MG63 (cell line): ENCODE results near the gene TUBA4B. TPM values are rescaled to one million over a fixed set of nuclear protein-coding genes. Genes with fewer than 3 reads are reported as not detected.

Experiments
- DNase-seq: peaks from one replicate; pipeline ENCODE4 v3.0.0-alpha.2; 2020
- H3K27me3 ChIP-seq: fragments of 250-450 bp; sonication (Bioruptor Pico); 2 replicates; pipeline ENCODE4 v1.5.1; 2020; ENCODE audit warnings: mild to moderate bottlenecking, moderate library complexity
- H3K36me3 ChIP-seq: fragments of 250-450 bp; sonication (Bioruptor Pico); 2 replicates; pipeline ENCODE4 v1.5.1; 2020; ENCODE audit warnings: mild to moderate bottlenecking, moderate library complexity
- H3K4me3 ChIP-seq: fragments of 250-450 bp; sonication (Bioruptor Pico); 2 replicates; pipeline ENCODE4 v1.5.1; 2020; ENCODE audit warnings: mild to moderate bottlenecking, moderate library complexity
- H3K9me3 ChIP-seq: fragments of 250-450 bp; sonication (Bioruptor Pico); 2 replicates; pipeline ENCODE4 v1.5.1; 2020; ENCODE audit warnings: mild to moderate bottlenecking, moderate library complexity
- total RNA-seq: library from RNA; depleted of rRNA; stranded (reverse); fragments of >200 nt; shearing (Covaris generic); gene quantifications from 2 replicates; pipeline ENCODE4 v1.2.3, GENCODE V29; 2014; ENCODE audit warnings: low replicate concordance

TUBA4B gene
- total RNA-seq, 1 experiment from 2014 or later, result not detected

- H3K36me3 ChIP-seq, result peaks cover 49% of the 10 kb centered on the region
- DNase-seq, result peak; percentile 53
Observed at GRCh38 chr2:219230059-219230540, 22.9 kb upstream of the TUBA4B start.

DNA sequence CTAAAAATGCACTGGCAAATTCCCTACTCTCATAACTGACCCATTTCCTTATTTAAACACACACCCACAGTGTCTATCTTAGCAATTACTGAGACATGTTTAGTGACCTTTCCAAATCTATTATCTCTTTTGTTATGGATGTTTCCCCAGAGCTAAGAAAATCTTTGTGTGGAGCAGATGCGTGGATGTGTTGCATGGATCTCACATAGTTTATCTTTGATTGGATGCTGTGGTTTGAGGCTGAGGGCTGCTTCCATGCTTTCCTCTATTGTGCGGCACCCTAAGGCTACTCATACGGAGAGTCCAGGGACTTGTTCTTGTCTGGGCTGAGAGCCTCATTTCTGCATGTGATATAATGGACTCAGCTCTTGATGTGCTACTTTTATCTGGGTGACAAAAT is 18.7 kb upstream of the TUBA4B start:
- peaks cover 29% of the 10 kb centered on the region for H3K36me3 ChIP-seq
- DNase-seq, result no peak

More at GRCh38 chr2:219230059-219230540, 22.9 kb upstream of the TUBA4B start:
- Histone ChIP-seq H3K9me3 (no peaks in the 10 kb centered on the region), H3K27me3 (no peaks in the 10 kb centered on the region), H3K4me3 (peak overlapping the region; percentile 74)

DNA sequence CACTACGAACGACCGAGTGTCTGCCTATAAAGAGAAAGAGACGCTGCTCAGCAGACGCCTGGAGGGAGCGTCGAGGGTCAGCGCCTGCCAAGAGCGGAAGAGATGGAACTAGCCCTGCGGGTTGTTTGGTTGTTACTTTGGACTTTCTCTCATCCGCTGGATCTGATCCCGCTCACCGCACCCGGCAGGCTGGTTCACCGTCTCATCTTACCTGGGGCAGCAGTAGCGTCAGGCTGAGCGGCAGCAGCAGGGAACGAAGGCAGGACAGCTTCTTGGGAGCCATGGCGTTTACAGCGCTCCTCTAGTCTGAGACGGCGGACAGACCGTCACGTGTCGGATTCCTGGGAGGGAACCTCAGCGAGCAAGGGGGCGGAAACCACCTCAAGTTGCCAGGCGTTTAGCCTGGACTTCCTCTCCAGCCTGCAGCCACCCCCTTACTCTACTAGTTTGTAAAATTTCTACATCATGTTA is 9.7 kb upstream of the TUBA4B start:
- no peak overlapping the region for H3K4me3 ChIP-seq
- H3K36me3 ChIP-seq, result peaks cover 17% of the 10 kb centered on the region
- no peaks in the 10 kb centered on the region for H3K27me3 ChIP-seq
- DNase-seq, result no peak
- H3K9me3 ChIP-seq, result no peaks in the 10 kb centered on the region

More for the DNA sequence above, 18.7 kb upstream of the TUBA4B start:
- Histone ChIP-seq H3K4me3 (no peak overlapping the region), H3K9me3 (no peaks in the 10 kb centered on the region), H3K27me3 (no peaks in the 10 kb centered on the region)

- peak overlapping the region; percentile 90 for H3K4me3 ChIP-seq
- peaks cover 18% of the 10 kb centered on the region for H3K36me3 ChIP-seq
- no peaks in the 10 kb centered on the region for H3K9me3 ChIP-seq
- no peaks in the 10 kb centered on the region for H3K27me3 ChIP-seq
- no peak for DNase-seq
Observed at GRCh38 chr2:219244789-219245147, 8.3 kb upstream of the TUBA4B start.

DNA sequence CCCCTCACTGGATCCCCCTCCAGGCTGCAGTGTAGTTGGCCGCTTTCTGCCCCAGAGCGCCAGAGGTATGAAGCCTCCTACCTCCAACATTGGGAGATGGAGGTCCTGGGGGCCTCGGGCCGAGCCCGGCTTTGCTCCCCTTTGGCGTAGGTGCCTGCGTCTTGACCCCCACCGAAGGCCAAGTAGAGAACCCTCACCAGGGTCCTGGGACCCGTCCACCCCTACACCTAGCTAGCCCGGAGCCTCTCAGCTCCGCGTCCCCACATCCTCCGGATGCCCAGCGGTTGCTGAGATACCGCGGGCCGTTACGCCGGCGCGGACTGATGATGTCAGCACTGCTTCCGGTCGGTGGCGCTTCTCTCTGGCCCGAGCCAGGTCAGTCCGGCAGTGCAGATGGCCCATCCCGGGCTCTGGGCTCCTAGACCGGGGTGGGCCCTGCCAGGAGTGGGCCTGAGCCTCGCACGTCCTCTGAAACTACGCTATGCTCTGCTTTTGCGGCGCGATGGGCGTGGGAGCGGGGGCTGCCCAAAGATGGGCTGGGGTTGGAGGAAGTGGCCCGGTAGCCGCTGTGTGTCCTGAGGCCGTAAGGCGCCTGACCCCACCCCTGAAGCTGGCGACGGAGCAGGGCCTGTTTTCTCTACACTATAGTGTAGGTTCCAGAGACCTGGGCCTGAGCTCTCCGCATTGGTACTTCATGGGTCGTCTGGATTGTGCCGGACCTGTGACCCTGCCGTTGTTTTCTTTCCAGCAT is 7.7 kb upstream of the TUBA4B start, which contains the start of the genes GLB1L and STK16:
Gene GLB1L, minus strand, starts transcription at position 297 of the 751 bp plus-strand sequence. CDS start 1,871 bp downstream, outside the sequence.
Gene STK16, plus strand, starts transcription at position 332 of the 751 bp plus-strand sequence. CDS start 521 bp downstream, outside the sequence.
- peaks cover 18% of the 10 kb centered on the region for H3K36me3 ChIP-seq
- H3K27me3 ChIP-seq, result no peaks in the 10 kb centered on the region
- no peaks in the 10 kb centered on the region for H3K9me3 ChIP-seq
- peak; percentile 93 for DNase-seq
- peak within 1 kb of the TSS; percentile 90 for H3K4me3 ChIP-seq

DNA sequence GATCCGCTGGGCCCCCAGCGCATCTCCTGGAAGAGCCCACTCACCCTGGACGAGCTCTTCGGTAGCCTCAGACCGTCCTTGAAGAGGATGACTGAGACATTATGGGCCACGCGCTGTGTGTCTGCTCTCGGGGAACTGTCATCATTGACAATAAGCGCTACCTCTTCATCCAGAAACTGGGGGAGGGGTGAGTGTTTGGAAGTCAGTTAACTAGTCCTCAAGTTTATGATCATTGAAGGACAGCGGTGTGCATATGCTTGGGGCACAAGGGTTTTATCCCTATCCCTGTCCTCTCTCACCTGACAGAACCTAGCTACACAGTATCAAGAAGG is 7.2 kb upstream of the TUBA4B start:
- Histone ChIP-seq H3K9me3 (no peaks in the 10 kb centered on the region), H3K4me3 (peak overlapping the region; percentile 90), H3K36me3 (peaks cover 18% of the 10 kb centered on the region), H3K27me3 (no peaks in the 10 kb centered on the region)
- no peak for DNase-seq

- peaks cover 18% of the 10 kb centered on the region for H3K36me3 ChIP-seq
- no peak overlapping the region for H3K4me3 ChIP-seq
- H3K27me3 ChIP-seq, result no peaks in the 10 kb centered on the region
- DNase-seq, result no peak
- H3K9me3 ChIP-seq, result no peaks in the 10 kb centered on the region
Observed at GRCh38 chr2:219246559-219246958, 6.5 kb upstream of the TUBA4B start.

DNA sequence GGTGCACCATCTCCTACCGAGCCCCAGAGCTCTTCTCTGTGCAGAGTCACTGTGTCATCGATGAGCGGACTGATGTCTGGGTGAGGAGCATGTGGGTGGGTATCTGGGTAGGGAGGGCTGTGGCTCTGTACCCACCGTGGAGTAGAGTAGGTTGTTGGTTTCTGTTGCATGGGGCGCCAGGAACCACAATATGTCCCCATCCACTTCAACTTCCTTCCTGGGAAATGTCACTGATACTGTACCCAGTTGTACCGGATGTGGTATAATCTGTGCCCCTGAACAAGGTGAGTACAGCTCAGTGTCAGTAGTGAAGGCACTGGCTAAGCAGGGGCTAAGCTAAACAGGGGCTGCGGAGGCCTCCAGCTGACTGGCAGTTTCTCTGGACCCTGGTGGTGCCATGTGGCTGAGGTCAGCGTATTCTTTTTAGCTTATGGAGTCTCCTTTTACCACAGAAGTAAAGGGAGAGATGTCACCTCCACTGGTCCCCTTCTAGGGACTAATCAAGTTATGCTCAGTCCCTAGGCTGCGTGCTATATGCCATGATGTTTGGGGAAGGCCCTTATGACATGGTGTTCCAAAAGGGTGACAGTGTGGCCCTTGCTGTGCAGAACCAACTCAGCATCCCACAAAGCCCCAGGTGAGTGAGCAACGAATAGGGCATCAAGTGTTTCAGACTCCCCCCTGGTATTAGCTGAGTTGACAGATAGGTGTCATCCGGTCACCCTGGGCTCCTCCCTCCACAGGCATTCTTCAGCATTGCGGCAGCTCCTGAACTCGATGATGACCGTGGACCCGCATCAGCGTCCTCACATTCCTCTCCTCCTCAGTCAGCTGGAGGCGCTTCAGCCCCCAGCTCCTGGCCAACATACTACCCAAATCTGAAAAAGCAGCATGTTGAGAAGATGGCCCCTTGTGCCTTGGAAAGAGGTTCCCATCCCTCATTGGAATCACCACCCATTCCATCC is 5.1 kb upstream of the TUBA4B start:
- Histone ChIP-seq H3K4me3 (no peak overlapping the region), H3K27me3 (no peaks in the 10 kb centered on the region), H3K9me3 (no peaks in the 10 kb centered on the region), H3K36me3 (peaks cover 18% of the 10 kb centered on the region)
- no peak for DNase-seq

GRCh38 chr2:219248845-219249202 is 4.2 kb upstream of the TUBA4B start:
- H3K4me3 ChIP-seq, result no peak overlapping the region
- H3K27me3 ChIP-seq, result no peaks in the 10 kb centered on the region; the same call in 1 of the 2 replicates
- no peak for DNase-seq
- no peaks in the 10 kb centered on the region for H3K9me3 ChIP-seq
- H3K36me3 ChIP-seq, result peaks cover 18% of the 10 kb centered on the region

DNA sequence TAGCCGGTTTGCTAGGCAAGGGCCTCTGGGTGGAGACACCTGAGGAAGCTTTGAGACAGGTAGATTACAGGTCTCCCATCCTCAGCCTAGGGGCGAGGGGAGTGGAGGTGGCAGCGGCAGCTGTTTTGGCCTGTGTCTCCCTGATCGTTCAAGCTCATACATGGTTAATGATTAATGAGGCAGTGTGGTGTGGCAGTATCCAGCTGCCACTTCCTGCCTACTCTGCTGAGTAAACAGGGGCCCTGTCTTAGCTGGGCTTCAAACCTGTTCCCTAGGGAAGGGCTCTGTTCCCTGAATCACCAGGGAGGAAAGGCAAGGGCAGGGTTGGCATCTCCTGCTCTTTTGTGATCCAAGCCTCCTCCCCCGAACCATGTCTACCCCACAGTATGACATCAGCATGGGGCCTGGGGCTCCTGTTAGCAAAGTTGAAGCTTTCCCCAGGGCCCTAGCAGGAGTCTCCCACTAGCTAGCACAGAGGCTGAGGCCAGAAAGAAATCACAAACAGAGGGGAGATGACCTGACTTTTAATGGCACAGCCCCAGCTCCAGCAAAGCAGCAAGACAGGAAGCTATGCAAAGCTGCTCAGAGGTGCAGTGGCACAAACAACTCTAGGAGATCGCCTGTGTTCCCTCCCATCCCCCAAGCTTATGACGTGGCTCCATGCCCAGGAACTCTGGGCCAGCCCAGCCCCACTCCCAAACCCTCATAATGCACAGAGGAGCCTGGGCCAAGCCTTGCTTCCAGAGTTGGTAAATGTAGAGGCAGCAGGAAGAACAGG is 3.7 kb upstream of the TUBA4B start:
- no peaks in the 10 kb centered on the region for H3K9me3 ChIP-seq
- H3K27me3 ChIP-seq, result peaks cover 5% of the 10 kb centered on the region; the same call in 1 of the 2 replicates
- no peak overlapping the region for H3K4me3 ChIP-seq
- peak; percentile 95 for DNase-seq
- peaks cover 18% of the 10 kb centered on the region for H3K36me3 ChIP-seq

DNA sequence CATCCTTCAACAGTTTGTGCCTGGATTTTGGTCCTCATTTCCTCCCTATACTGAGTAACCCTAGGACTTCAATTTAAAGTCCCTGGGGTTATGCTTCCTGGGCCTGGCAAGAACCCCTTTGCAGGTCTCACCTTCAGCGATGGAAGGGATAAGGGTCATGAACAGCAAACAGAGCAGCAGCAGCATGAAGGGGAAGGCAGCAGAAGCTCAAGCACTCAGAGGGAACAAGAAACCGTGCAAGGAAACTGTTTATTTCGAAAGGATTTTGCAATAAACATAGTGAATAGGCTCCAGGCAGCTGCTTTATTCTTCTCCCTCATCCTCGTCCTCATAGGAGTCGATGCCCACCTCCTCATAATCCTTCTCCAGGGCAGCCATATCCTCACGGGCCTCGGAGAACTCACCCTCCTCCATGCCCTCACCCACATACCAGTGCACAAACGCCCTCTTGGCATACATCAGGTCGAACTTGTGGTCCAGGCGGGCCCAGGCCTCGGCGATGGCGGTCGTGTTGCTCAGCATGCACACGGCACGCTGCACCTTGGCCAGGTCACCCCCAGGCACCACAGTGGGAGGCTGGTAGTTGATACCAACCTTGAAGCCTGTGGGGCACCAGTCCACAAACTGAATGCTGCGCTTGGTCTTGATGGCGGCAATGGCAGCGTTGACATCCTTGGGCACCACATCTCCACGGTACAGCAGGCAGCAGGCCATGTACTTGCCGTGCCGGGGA is 2.8 kb upstream of the TUBA4B start:
- peaks cover 6% of the 10 kb centered on the region; the same call in 1 of the 2 replicates for H3K27me3 ChIP-seq
- no peaks in the 10 kb centered on the region for H3K9me3 ChIP-seq
- no peak for DNase-seq
- peaks cover 18% of the 10 kb centered on the region for H3K36me3 ChIP-seq
- H3K4me3 ChIP-seq, result no peak overlapping the region

- H3K4me3 ChIP-seq, result no peak overlapping the region
Observed at GRCh38 chr2:219251656-219252055, 1.4 kb upstream of the TUBA4B start.

DNA sequence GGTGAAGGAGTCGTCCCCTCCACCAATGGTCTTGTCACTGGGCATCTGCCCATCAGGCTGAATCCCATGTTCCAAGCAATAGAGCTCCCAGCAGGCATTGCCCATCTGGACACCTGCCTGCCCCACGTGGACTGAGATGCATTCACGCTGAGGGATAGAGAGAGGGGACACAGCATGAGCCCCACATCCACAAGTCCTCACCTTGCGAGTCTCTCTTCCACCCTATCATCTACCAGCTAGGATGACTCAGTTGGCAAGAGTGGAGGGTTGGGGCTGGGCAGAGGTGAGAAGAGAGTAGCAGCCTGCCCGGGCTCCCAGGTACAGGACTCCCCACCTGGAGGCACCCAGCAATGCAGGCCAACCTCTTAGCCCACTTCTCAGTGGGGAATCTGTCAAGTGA is 959 bp upstream of the TUBA4B start:
- H3K27me3 ChIP-seq, result peaks cover 6% of the 10 kb centered on the region; the same call in 1 of the 2 replicates
- no peaks in the 10 kb centered on the region for H3K9me3 ChIP-seq
- peaks cover 11% of the 10 kb centered on the region for H3K36me3 ChIP-seq
- DNase-seq, result no peak
- no peak overlapping the region for H3K4me3 ChIP-seq

More at GRCh38 chr2:219251656-219252055, 1.4 kb upstream of the TUBA4B start:
- H3K27me3 ChIP-seq, result peaks cover 6% of the 10 kb centered on the region; the same call in 1 of the 2 replicates
- peak; percentile 50 for DNase-seq
- H3K36me3 ChIP-seq, result peaks cover 15% of the 10 kb centered on the region
- H3K9me3 ChIP-seq, result no peaks in the 10 kb centered on the region

GRCh38 chr2:219252570-219252899 is 508 bp upstream of the TUBA4B start:
- H3K27me3 ChIP-seq, result peaks cover 6% of the 10 kb centered on the region; the same call in 1 of the 2 replicates
- H3K4me3 ChIP-seq, result no peak overlapping the region; the same call in 1 of the 2 replicates
- no peak for DNase-seq
- H3K36me3 ChIP-seq, result peaks cover 6% of the 10 kb centered on the region
- H3K9me3 ChIP-seq, result no peaks in the 10 kb centered on the region

DNA sequence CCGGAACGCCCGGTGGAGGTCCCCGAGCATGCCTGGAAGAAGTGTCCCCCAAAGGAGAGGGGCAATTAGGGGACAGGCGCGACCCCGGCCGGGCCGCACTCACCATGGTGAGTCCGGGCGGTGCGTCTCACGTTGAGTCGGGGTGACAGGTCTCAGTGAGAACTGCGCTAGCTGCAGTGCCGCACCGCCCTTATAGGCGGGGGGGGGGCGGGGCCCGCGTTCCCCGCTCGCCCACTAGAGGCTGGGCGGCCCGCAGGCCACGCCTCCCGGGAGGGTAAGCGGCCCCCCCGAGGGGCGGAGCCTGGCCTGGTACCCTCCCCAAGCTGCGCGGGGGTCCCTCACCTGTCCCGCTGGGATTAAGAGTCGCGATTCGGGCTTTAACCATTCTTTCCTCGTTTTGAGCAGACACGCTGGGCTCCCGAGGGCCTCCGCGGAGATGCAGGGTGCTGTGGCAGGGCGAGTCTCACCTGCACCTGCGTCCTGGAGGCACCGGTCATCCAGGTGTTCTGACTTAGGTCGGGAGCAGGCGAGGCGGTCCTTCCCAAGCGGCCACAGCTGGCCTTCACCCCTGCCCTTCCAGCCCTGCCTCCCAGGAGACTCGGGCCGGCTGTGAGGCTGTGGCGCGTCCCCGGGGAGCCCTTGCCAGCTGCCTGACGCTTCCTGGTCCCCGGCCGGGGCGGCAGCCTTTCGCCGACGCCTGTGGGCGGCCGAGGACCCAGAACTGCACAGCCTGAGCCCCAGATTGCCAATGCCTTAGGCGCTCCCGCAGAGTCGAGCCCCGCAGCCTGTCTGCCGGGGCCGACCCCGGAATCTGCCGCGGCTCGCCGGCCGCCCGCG is 928 bp downstream of the TUBA4B start, which contains the start of gene TUBA4A:
Gene TUBA4A, minus strand, starts transcription at position 166 of the 837 bp plus-strand sequence. Its CDS starts 60 bp downstream, at position 106.
- Histone ChIP-seq H3K9me3 (no peaks in the 10 kb centered on the region), H3K36me3 (no peaks in the 10 kb centered on the region; the same call in 1 of the 2 replicates), H3K4me3 (peak within 1 kb of the TSS; percentile 41), H3K27me3 (peaks cover 6% of the 10 kb centered on the region; the same call in 1 of the 2 replicates)
- DNase-seq, result peak; percentile 66
